Activated CD4-positive, alpha-beta memory T cell treated with anti-CD3 and anti-CD28 coated beads, Interleukin-2, amount 10 ng/mL, durations not matched to agents 7 days and 5 days (primary cell): ENCODE results near the gene REL. TPM values are rescaled to one million over a fixed set of nuclear protein-coding genes. Genes with fewer than 3 reads are reported as not detected.
"Not testable (repeated sequence)": the region's sequence is repeated elsewhere in the genome, so short reads cannot be mapped to it uniquely, and the experiment has no call there.

Experiments used
- CTCF ChIA-PET: fragments of 350-600 bp; sonication (Branson Sonifier 250); formaldehyde crosslinking; loops from one replicate; lab custom pipeline; 2021; ENCODE audit warnings: antibody characterized with exemption, inconsistent platforms; lab: Charles Lee
- POLR2A ChIA-PET: fragments of 350-600 bp; sonication (Branson Sonifier 250); formaldehyde crosslinking; loops from one replicate; lab custom pipeline; 2021; ENCODE audit warnings: antibody characterized with exemption; lab: Charles Lee
- DNase-seq: peaks from one replicate; pipeline ENCODE4 v3.0.0-alpha.2; 2020
- H3K27ac Mint-ChIP-seq: one replicate; pipeline ENCODE4 v1.8.0; 2021; ENCODE audit warnings: mild to moderate bottlenecking, mixed read lengths
- H3K27me3 Mint-ChIP-seq: one replicate; pipeline ENCODE4 v1.8.0; 2021; ENCODE audit warnings: mixed read lengths
- H3K36me3 Mint-ChIP-seq: one replicate; pipeline ENCODE4 v1.8.0; 2021; ENCODE audit warnings: low read depth, mixed read lengths
- H3K4me1 Mint-ChIP-seq: one replicate; pipeline ENCODE4 v1.8.0; 2021; ENCODE audit warnings: mixed read lengths
- H3K4me3 Mint-ChIP-seq: one replicate; pipeline ENCODE4 v1.8.0; 2021; ENCODE audit warnings: mild to moderate bottlenecking, mixed read lengths
- H3K9me3 Mint-ChIP-seq: one replicate; pipeline ENCODE4 v1.8.0; 2021; ENCODE audit warnings: mixed read lengths
- total RNA-seq, 2 experiments: library from RNA; stranded (reverse); gene quantifications; one replicate each; pipeline ENCODE4 v1.2.3, GENCODE V29; 2021

The REL gene
- total RNA-seq, 2 experiments from 2014 or later, result 22.9 to 24.0 TPM

GRCh38 chr2:60891180-60891579 lies 9.8 kb downstream of the REL start:
- no peaks in the 10 kb centered on the region for H3K27me3 Mint-ChIP-seq
- H3K27ac Mint-ChIP-seq, result no peak overlapping the region
- peaks cover 44% of the 10 kb centered on the region for H3K36me3 Mint-ChIP-seq
- CTCF ChIA-PET, result interaction anchor here (0.7 kb wide), 1 partner anchor 131 kb away, joined by 3 read pairs; no protein-coding TSS in a partner anchor
- H3K9me3 Mint-ChIP-seq, result no peaks in the 10 kb centered on the region
- H3K4me1 Mint-ChIP-seq, result peaks cover 35% of the 10 kb centered on the region
- POLR2A ChIA-PET, result interaction anchor here (0.6 kb wide), 1 partner anchor 8 kb away, joined by 3 read pairs; no protein-coding TSS in a partner anchor
- no peak overlapping the region for H3K4me3 Mint-ChIP-seq
- DNase-seq, result no peak

GRCh38 chr2:60898567-60898966 lies 17.2 kb downstream of the REL start:
- no peak for DNase-seq
- Mint-ChIP-seq H3K36me3 (peaks cover 53% of the 10 kb centered on the region), H3K9me3 (no peaks in the 10 kb centered on the region), H3K27ac (no peak overlapping the region), H3K4me3 (no peak overlapping the region), H3K27me3 (no peaks in the 10 kb centered on the region), H3K4me1 (peaks cover 7% of the 10 kb centered on the region)
- POLR2A ChIA-PET, result no interaction called here
- CTCF ChIA-PET, result interaction anchor here (0.6 kb wide), 1 partner anchor 131 kb away, joined by 3 read pairs; no protein-coding TSS in a partner anchor

- ChIA-PET CTCF (interaction anchor here (0.6 kb wide), 1 partner anchor 131 kb away, joined by 3 read pairs; no protein-coding TSS in a partner anchor), POLR2A (interaction anchor here (1.1 kb wide), 1 partner anchor 13 kb away, joined by 3 read pairs; no protein-coding TSS in a partner anchor)
- H3K4me3 Mint-ChIP-seq, result no peak overlapping the region
- H3K27ac Mint-ChIP-seq, result no peak overlapping the region
- peaks cover 48% of the 10 kb centered on the region for H3K36me3 Mint-ChIP-seq
- no peaks in the 10 kb centered on the region for H3K27me3 Mint-ChIP-seq
- peaks cover 7% of the 10 kb centered on the region for H3K4me1 Mint-ChIP-seq
- no peaks in the 10 kb centered on the region for H3K9me3 Mint-ChIP-seq
- no peak for DNase-seq
These were observed 18.0 kb downstream of the REL start for GRCh38 chr2:60899230-60899891.

- ChIA-PET POLR2A (interaction anchor here (1.1 kb wide), 1 partner anchor 13 kb away, joined by 3 read pairs; no protein-coding TSS in a partner anchor), CTCF (no interaction called here)
- no peak for DNase-seq
- Mint-ChIP-seq H3K27me3 (no peaks in the 10 kb centered on the region), H3K36me3 (peaks cover 49% of the 10 kb centered on the region), H3K27ac (no peak overlapping the region), H3K9me3 (no peaks in the 10 kb centered on the region), H3K4me3 (no peak overlapping the region), H3K4me1 (peaks cover 7% of the 10 kb centered on the region)
These were observed 18.5 kb downstream of the REL start for GRCh38 chr2:60899892-60900249.

GRCh38 chr2:60901296-60901695 lies 19.9 kb downstream of the REL start:
- H3K4me3 Mint-ChIP-seq, POLR2A ChIA-PET, H3K27ac Mint-ChIP-seq, H3K9me3 Mint-ChIP-seq, H3K4me1 Mint-ChIP-seq, H3K27me3 Mint-ChIP-seq, DNase-seq: not testable (repeated sequence)
- CTCF ChIA-PET, result interaction anchor here (1.4 kb wide), 1 partner anchor 105 kb away, joined by 3 read pairs; no protein-coding TSS in a partner anchor
- H3K36me3 Mint-ChIP-seq, result peaks cover 51% of the 10 kb centered on the region

GRCh38 chr2:60905867-60906266 lies 24.5 kb downstream of the REL start:
- CTCF ChIA-PET, H3K27me3 Mint-ChIP-seq, DNase-seq, H3K27ac Mint-ChIP-seq, POLR2A ChIA-PET, H3K4me1 Mint-ChIP-seq, H3K4me3 Mint-ChIP-seq, H3K9me3 Mint-ChIP-seq: not testable (repeated sequence)
- H3K36me3 Mint-ChIP-seq, result peaks cover 32% of the 10 kb centered on the region

- Mint-ChIP-seq H3K36me3 (peaks cover 30% of the 10 kb centered on the region), H3K4me3 (no peak overlapping the region), H3K9me3 (no peaks in the 10 kb centered on the region), H3K27me3 (no peaks in the 10 kb centered on the region), H3K4me1 (no peaks in the 10 kb centered on the region), H3K27ac (no peak overlapping the region)
- ChIA-PET POLR2A (no interaction called here), CTCF (no interaction called here)
- DNase-seq, result no peak
These were observed 25.0 kb downstream of the REL start for GRCh38 chr2:60906395-60906794.

- no peak for DNase-seq
- POLR2A ChIA-PET, result no interaction called here
- Mint-ChIP-seq H3K27ac (no peak overlapping the region), H3K4me1 (no peaks in the 10 kb centered on the region), H3K9me3 (no peaks in the 10 kb centered on the region), H3K27me3 (no peaks in the 10 kb centered on the region), H3K4me3 (no peak overlapping the region), H3K36me3 (peaks cover 25% of the 10 kb centered on the region)
- CTCF ChIA-PET, result no interaction called here
These were observed 26.0 kb downstream of the REL start for GRCh38 chr2:60907329-60907728.

- Mint-ChIP-seq H3K4me3 (no peak overlapping the region), H3K27ac (no peak overlapping the region), H3K9me3 (peaks cover 2% of the 10 kb centered on the region), H3K27me3 (no peaks in the 10 kb centered on the region), H3K36me3 (peaks cover 47% of the 10 kb centered on the region), H3K4me1 (peaks cover 3% of the 10 kb centered on the region)
- POLR2A ChIA-PET, result no interaction called here
- no peak for DNase-seq
- CTCF ChIA-PET, result no interaction called here
These were observed 44.8 kb downstream of the REL start for GRCh38 chr2:60925994-60926740.

GRCh38 chr2:60926741-60927552 lies 45.6 kb downstream of the REL start:
- Mint-ChIP-seq H3K27me3 (no peaks in the 10 kb centered on the region), H3K4me1 (peaks cover 3% of the 10 kb centered on the region), H3K4me3 (no peak overlapping the region), H3K9me3 (peaks cover 2% of the 10 kb centered on the region), H3K27ac (no peak overlapping the region), H3K36me3 (peaks cover 46% of the 10 kb centered on the region)
- DNase-seq, result no peak
- ChIA-PET POLR2A (no interaction called here), CTCF (interaction anchor here (0.6 kb wide), 1 partner anchor 70 kb away, joined by 6 read pairs; no protein-coding TSS in a partner anchor)

- H3K9me3 Mint-ChIP-seq, H3K27ac Mint-ChIP-seq, POLR2A ChIA-PET, H3K4me1 Mint-ChIP-seq, H3K4me3 Mint-ChIP-seq, DNase-seq, H3K27me3 Mint-ChIP-seq: not testable (repeated sequence)
- CTCF ChIA-PET, result interaction anchor here (0.8 kb wide), 1 partner anchor 17 kb away, joined by 3 read pairs; no protein-coding TSS in a partner anchor
- H3K36me3 Mint-ChIP-seq, result peaks cover 37% of the 10 kb centered on the region
These were observed 50.7 kb downstream of the REL start for GRCh38 chr2:60932061-60932460.

- H3K9me3 Mint-ChIP-seq, result no peaks in the 10 kb centered on the region
- ChIA-PET CTCF (no interaction called here), POLR2A (no interaction called here)
These were observed 51.6 kb downstream of the REL start for GRCh38 chr2:60932954-60933353.

More at GRCh38 chr2:60932954-60933353, 51.6 kb downstream of the REL start:
- peaks cover 6% of the 10 kb centered on the region for H3K4me1 Mint-ChIP-seq
- no peak overlapping the region for H3K27ac Mint-ChIP-seq
- no peak for DNase-seq
- H3K36me3 Mint-ChIP-seq, result peaks cover 34% of the 10 kb centered on the region
- no peaks in the 10 kb centered on the region for H3K27me3 Mint-ChIP-seq
- H3K4me3 Mint-ChIP-seq, result no peak overlapping the region
